Activated naive CD4-positive, alpha-beta T cell treated with anti-CD3 and anti-CD28 coated beads for 36 hours (primary cell): ENCODE results near the gene EHBP1L1. TPM values are rescaled to one million over a fixed set of nuclear protein-coding genes. Genes with fewer than 3 reads are reported as not detected.

ENCODE experiments used
- CTCF ChIA-PET: fragments of 350-600 bp; sonication (Branson Sonifier 250); formaldehyde crosslinking; loops from one replicate; lab custom pipeline; 2021; ENCODE audit warnings: antibody characterized with exemption; lab: Charles Lee
- DNase-seq: peaks from one replicate; pipeline ENCODE4 v3.0.0-alpha.2; 2020
- H3K27ac Mint-ChIP-seq: one replicate; pipeline ENCODE4 v1.8.0; 2021; ENCODE audit warnings: mild to moderate bottlenecking, mixed read lengths
- H3K27me3 Mint-ChIP-seq: one replicate; pipeline ENCODE4 v1.8.0; 2021; ENCODE audit warnings: low read depth, mixed read lengths
- H3K36me3 Mint-ChIP-seq: one replicate; pipeline ENCODE4 v1.8.0; 2021; ENCODE audit warnings: low read depth, mixed read lengths
- H3K4me1 Mint-ChIP-seq: one replicate; pipeline ENCODE4 v1.8.0; 2021; ENCODE audit warnings: low read depth, mixed read lengths
- H3K4me3 Mint-ChIP-seq: one replicate; pipeline ENCODE4 v1.8.0; 2021; ENCODE audit warnings: mild to moderate bottlenecking, moderate library complexity, mixed read lengths
- H3K9me3 Mint-ChIP-seq: one replicate; pipeline ENCODE4 v1.8.0; 2021; ENCODE audit warnings: mixed read lengths
- intact Hi-C: fragments of 100-400 bp; cut with micrococcal nuclease; formaldehyde crosslinking; loops from one replicate; pipeline ENCODE4 v1.15.1; 2023
- total RNA-seq, 2 experiments: library from RNA; stranded (reverse); gene quantifications; one replicate each; pipeline ENCODE4 v1.2.3, GENCODE V29; 2021

EHBP1L1 gene
- total RNA-seq, 2 experiments from 2014 or later, result 51.9 to 54.6 TPM

DNA sequence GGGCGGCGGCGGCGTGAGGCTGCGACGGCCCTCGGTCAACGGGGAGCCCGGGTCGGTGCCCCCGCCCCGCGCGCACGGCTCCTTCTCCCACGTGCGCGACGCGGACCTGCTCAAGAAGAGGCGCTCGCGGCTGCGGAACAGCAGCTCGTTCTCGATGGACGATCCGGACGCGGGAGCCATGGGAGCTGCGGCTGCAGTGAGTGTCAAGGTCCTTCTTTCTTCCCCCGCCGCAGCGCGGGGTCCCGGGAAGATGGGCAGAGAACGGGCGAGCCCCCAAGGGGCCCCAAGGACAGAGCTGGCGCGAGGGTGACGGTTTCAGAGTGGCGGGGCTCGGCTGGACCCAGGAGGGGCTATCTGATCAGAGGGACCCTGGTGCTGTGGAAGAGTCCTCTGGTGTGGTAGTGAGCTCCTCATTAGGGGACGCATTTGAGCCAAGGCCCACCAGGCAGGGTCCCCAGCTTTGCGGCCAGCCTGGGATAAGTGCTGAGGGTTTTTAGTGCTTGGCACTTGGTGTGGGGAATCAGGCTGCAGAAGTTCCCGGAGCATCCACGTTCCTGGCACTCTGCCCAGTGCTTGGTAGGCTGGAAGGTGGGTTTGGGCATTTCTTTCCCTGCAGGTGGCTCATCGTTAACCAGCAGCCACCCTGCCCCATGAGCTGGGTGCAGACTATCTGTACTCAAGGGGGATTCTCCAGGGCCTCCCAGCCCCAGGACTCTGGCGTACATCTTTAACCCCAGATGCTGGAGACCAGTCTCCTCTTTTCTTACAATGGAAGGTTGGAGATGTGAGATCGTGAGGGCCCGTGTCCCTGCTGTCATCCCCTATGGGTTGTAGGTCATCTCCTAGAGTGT is 9.8 kb downstream of the EHBP1L1 start:
- no peak overlapping the region for H3K27ac Mint-ChIP-seq
- intact Hi-C loops, result no loop called here
- no peaks in the 10 kb centered on the region for H3K27me3 Mint-ChIP-seq
- peaks cover 4% of the 10 kb centered on the region for H3K36me3 Mint-ChIP-seq
- H3K4me3 Mint-ChIP-seq, result no peak overlapping the region
- no peaks in the 10 kb centered on the region for H3K9me3 Mint-ChIP-seq
- DNase-seq, result no peak
- peaks cover 29% of the 10 kb centered on the region for H3K4me1 Mint-ChIP-seq
- CTCF ChIA-PET, result interaction anchor here (0.9 to 5.7 kb wide), 4 partner anchors 9 to 44 kb away, joined by 3 to 46 read pairs (median 20); partner anchors contain the start of genes EHBP1L1 and FAM89B

DNA sequence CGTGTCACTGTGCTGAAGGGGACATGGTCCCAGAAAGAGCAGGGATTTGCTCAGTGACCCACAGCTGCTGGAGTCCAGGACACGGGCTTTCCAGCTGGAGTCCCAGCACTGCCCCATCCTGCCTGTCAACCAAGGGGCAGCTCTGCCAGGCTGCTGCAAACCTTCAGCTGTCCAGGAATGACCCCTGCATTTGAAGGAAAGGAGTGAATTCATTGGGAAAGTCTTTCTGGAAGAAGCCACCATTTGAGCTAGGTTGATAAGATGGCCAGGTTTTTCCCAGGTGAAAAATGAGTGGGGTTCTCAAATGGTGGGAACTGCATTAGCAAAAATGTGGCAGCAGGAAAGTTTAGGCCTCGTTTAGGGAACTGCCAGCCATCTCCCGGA is 10.4 kb downstream of the EHBP1L1 start:
- Mint-ChIP-seq H3K27ac (no peak overlapping the region), H3K4me1 (peaks cover 29% of the 10 kb centered on the region), H3K4me3 (no peak overlapping the region), H3K27me3 (no peaks in the 10 kb centered on the region), H3K9me3 (no peaks in the 10 kb centered on the region), H3K36me3 (peaks cover 2% of the 10 kb centered on the region)
- DNase-seq, result no peak
- intact Hi-C loops, result no loop called here
- CTCF ChIA-PET, result interaction anchor here (4.6 to 5.7 kb wide), 2 partner anchors 10 to 45 kb away, joined by 35 to 46 read pairs; partner anchors contain the start of gene EHBP1L1

DNA sequence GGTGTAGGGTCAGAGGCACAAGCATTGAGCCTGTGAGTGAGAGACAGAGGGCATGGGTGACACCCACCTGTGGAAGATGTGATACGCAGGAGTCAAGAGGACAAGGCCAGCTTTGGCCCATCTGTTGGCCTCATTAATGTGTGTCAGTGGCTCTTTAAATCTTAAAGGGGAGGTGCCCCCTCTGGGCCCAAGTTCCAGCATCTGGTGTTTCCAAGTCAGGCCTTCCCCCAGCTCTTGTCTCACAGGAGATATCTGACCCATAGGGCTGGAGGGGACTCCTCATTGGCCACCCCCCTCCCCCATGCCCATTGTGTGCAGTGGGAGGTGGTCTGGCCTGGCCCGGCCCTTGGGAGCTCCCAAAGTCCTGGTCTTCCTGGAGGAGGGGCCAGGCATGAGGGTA is 10.8 kb downstream of the EHBP1L1 start:
- no peak overlapping the region for H3K27ac Mint-ChIP-seq
- no peak overlapping the region for H3K4me3 Mint-ChIP-seq
- peaks cover 29% of the 10 kb centered on the region for H3K4me1 Mint-ChIP-seq
- DNase-seq, result no peak
- H3K27me3 Mint-ChIP-seq, result no peaks in the 10 kb centered on the region
- no peaks in the 10 kb centered on the region for H3K9me3 Mint-ChIP-seq
- CTCF ChIA-PET, result interaction anchor here (1.1 to 5.7 kb wide), 3 partner anchors 10 to 45 kb away, joined by 4 to 46 read pairs (median 35); partner anchors contain the start of gene EHBP1L1
- H3K36me3 Mint-ChIP-seq, result peaks cover 2% of the 10 kb centered on the region
- intact Hi-C loops, result no loop called here

DNA sequence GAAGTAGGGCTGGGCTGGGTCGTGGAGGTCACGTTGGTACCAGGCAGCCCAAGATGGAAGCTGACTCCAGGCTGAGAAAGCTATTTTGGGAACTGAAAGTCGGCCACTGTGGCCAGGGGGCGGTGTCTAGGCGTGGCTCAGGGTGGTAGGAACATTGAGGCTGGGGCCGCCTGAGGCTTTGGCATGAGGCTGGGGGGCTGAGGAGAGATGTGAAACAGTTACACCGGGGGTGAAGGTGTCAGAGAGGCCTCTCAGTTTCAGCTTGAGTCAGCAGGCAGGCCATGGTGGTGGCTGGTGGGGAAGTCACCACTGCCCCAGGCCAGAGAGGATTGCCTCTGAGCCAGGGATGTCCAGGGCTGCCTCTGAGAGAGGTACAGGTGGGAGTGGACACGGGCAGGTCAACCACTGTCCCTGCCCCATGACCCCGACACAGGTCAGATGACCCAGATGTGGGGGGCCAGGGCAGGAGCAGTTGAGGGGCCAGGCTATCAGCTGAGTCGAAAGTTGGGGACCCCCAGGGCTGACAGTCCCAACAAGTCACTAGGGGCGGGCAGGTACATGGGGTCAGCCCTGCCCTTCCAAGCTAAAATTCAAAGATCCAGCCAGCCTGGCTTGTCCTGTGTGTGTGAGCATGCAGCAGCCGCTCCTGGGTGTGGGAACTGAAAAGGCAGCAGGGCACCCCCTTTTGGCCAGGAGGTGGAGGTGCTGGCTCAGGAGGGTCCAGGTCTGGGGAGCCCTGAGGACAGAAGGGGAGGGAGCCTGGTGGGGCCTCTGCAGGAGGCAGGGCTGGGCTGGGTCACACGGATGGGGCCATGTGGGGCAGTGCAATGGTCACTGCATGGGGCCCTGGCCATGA is 12.6 kb downstream of the EHBP1L1 start:
- DNase-seq, result peak; percentile 86
- peaks cover 29% of the 10 kb centered on the region for H3K4me1 Mint-ChIP-seq
- no peak overlapping the region for H3K4me3 Mint-ChIP-seq
- no peaks in the 10 kb centered on the region for H3K9me3 Mint-ChIP-seq
- CTCF ChIA-PET, result interaction anchor here (0.6 to 5.7 kb wide), 15 partner anchors 10 to 313 kb away, joined by 3 to 46 read pairs (median 5); partner anchors contain the start of genes EHBP1L1 and FAM89B
- H3K36me3 Mint-ChIP-seq, result peaks cover 2% of the 10 kb centered on the region
- intact Hi-C loops, result loop anchor here (1.0 kb wide), 3 partner anchors 14 to 222 kb away; no protein-coding TSS in a partner anchor
- H3K27me3 Mint-ChIP-seq, result no peaks in the 10 kb centered on the region
- peak overlapping the region; percentile 90 for H3K27ac Mint-ChIP-seq

DNA sequence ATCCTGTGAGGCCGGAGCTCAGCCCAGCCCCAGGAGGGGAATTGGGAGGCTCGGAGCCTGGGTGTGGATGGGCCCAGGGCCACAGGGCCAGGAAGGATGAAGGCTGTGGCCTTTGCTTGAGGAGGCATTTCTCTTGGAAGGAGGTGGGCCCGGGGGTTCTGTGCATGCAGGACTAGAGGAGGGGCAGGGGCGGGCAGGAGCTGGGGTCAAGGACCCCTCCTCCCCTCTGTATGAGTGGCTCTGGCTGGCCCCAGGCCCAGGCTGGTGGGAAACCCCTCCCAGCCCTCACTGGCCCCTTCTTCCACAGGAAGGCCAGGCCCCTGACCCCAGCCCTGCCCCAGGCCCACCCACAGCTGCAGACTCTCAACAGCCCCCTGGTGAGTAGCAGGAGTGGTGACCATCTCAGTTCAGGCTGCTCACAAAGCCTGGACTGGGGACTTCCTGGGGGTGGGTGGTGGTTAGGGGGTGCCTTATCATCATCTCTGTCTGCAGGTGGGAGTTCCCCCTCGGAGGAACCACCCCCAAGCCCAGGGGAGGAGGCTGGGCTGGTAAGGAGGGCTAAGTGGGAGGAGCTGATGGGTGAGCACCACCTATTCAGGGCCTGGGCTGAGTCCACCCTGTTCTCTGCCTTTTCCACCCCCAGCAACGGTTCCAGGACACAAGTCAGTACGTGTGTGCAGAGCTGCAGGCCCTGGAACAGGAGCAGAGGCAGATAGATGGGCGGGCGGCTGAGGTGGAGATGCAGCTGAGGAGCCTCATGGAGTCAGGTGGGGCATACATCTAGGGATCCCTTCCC is 13.8 kb downstream of the EHBP1L1 start:
- no peaks in the 10 kb centered on the region for H3K9me3 Mint-ChIP-seq
- no peaks in the 10 kb centered on the region for H3K27me3 Mint-ChIP-seq
- no peaks in the 10 kb centered on the region for H3K36me3 Mint-ChIP-seq
- CTCF ChIA-PET, result interaction anchor here (0.7 to 5.7 kb wide), 8 partner anchors 8 to 49 kb away, joined by 3 to 46 read pairs (median 7); partner anchors contain the start of genes EHBP1L1 and FAM89B
- H3K27ac Mint-ChIP-seq, result no peak overlapping the region
- H3K4me1 Mint-ChIP-seq, result peaks cover 29% of the 10 kb centered on the region
- peak; percentile 37 for DNase-seq
- intact Hi-C loops, result loop anchor here (1.0 kb wide), 1 partner anchor 223 kb away; no protein-coding TSS in a partner anchor
- H3K4me3 Mint-ChIP-seq, result no peak overlapping the region

DNA sequence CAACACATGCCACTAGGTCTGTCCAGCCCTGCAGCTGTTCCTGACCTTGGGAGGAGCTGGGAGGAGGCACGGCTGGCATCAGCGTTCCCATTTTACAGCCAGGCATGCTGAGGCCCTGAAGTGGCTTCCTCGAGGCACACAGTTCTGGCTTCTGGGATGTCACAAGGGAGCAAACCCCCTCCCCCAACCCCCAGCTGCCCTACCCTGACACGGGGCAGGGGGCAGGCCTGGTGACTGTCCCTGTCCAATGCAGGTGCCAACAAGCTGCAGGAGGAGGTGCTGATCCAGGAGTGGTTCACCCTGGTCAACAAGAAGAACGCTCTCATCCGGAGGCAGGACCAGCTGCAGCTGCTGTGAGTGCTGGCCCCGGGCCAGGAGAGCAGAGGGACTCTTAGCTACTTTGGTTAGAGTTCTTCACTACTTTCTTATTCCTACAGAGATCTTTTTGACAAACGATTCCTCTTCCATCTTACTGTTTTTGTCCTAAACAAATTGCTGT is 14.4 kb downstream of the EHBP1L1 start:
- H3K27me3 Mint-ChIP-seq, result no peaks in the 10 kb centered on the region
- no peaks in the 10 kb centered on the region for H3K36me3 Mint-ChIP-seq
- H3K9me3 Mint-ChIP-seq, result no peaks in the 10 kb centered on the region
- no peak for DNase-seq
- peak overlapping the region; percentile 51 for H3K27ac Mint-ChIP-seq
- peaks cover 34% of the 10 kb centered on the region for H3K4me1 Mint-ChIP-seq
- no peak overlapping the region for H3K4me3 Mint-ChIP-seq
- CTCF ChIA-PET, result interaction anchor here (0.7 to 5.7 kb wide), 6 partner anchors 8 to 50 kb away, joined by 3 to 46 read pairs (median 4); partner anchors contain the start of genes EHBP1L1 and FAM89B
- intact Hi-C loops, result no loop called here

DNA sequence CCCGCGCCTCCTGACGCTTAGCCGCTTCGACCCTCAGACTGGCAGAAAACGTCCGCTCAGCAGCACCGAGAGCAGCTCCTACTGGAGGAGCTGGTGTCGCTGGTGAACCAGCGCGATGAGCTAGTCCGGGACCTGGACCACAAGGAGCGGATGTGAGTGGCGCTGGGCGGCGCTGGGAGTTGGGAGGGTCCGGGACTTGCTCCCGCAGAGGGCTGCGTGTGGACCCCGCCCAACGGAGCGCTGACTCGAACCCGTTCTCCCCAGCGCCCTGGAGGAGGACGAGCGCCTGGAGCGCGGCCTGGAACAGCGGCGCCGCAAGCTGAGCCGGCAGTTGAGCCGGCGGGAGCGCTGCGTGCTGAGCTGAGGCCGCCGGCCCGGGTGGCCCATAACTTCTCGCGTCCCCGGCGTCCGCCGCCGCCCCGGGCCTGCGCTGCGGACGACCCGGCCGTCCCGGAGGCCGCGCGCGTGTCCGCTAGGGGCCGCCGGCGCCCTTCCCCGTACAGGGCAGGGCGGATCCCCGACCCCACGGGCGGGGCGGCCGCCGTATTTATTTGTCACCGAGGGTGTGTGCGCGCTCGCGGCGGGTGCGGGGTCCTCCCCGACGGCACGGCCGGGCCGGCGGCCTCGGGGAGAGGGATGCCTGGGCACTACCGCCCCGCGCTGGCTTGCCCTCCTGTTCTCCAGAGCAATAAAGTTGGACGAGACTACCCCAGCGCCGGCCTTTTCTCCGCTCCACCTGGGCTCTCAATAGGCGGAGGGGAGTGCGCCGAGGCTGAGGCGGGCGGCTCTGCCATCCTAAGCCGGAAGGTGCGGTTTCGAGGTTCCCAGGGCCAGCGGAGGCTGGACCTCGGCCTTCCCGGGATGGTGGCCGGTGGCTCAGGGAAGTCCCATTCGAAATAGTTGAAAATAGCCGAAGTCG is 16.3 kb downstream of the EHBP1L1 start:
- intact Hi-C loops, result no loop called here

DNA sequence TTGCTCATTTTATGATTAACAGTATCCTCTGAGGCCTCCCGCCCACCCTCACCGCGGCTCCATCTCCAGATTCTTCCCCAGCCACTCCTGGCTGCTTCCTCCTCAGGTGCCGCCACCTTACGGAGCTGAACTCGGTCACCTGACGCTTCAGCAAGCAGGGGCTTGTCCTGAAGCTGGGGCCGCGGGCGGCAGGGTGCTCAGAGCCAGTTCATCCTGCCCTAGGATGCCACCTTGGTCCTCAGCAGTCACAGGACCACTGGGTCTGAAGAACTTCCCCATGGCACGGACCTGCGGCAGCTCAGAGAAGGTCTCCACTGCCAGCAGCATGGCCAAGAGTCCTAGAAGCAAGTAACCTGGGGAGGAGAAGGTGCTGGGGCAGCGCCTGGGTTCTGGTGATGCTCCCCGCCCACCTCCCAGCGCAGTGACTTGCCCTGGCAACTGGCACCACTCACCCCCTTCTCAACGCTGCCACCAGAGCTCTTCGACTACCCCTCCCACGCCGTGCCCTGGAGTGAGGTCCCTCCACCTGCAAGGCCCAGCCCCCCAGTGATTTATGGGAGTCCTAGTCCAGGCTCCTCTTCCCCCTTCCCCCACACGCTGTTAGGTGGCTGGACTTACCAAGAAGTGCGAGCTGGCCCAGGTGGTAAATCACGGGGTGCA is 17.1 kb downstream of the EHBP1L1 start:
- CTCF ChIA-PET, result interaction anchor here (0.7 to 2.4 kb wide), 13 partner anchors 10 to 153 kb away, joined by 3 to 28 read pairs (median 6); partner anchors contain the start of gene EHBP1L1
- Mint-ChIP-seq H3K27me3 (no peaks in the 10 kb centered on the region), H3K27ac (no peak overlapping the region), H3K36me3 (no peaks in the 10 kb centered on the region), H3K4me3 (no peak overlapping the region), H3K9me3 (no peaks in the 10 kb centered on the region), H3K4me1 (peaks cover 24% of the 10 kb centered on the region)
- intact Hi-C loops, result loop anchor here (1.0 kb wide), 1 partner anchor 52 kb away; no protein-coding TSS in a partner anchor
- no peak for DNase-seq

More for the DNA sequence above, 16.3 kb downstream of the EHBP1L1 start:
- Mint-ChIP-seq H3K4me3 (no peak overlapping the region), H3K4me1 (peaks cover 31% of the 10 kb centered on the region), H3K27ac (no peak overlapping the region), H3K9me3 (no peaks in the 10 kb centered on the region), H3K36me3 (no peaks in the 10 kb centered on the region), H3K27me3 (no peaks in the 10 kb centered on the region)
- DNase-seq, result no peak
- CTCF ChIA-PET, result interaction anchor here (0.7 to 2.4 kb wide), 7 partner anchors 16 to 152 kb away, joined by 3 to 28 read pairs (median 5); partner anchors contain the start of gene EHBP1L1

DNA sequence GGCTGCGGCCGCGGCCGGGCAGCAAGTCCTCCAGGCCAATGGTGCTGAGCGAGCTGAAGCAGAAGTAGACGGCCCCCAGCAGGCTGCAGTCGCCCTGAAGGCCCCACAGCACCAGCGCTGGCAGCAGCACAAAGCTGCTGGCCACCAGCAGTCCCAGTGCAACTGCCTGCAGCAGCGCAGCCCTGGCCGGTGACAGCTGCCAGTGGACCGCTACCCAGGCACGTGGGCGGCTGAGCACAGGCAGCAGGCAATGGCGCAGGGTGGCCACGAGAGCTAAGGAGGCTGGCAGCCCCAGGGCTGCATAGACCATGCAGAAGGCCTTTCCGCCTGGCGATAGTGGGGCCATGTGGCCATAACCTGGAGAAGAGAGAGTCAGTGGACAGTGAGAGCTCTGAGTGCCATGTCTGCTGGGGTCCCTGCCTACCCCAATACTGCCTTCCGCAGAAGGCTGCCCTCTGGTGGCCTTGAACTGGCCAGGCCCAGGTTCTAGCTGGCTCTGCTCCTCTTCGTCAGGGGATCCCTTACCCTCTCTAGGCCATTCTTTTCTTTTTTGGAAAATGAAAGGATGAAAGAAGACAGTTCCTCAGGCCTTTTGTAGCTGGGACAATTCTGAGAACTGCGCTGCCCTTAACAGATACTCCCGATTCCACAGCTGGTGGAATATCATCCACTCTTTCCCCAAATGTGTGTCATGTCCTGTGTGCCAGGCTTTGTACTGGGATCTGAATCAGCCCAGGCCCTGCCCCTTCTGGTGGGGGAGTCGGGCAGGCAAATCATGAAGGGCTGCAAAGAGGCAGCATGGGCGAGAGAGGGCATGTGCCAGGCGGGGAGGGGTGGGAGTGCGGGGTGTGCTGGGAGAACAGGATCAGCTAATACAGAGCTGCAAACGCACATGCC is 17.9 kb downstream of the EHBP1L1 start:
- Mint-ChIP-seq H3K27ac (no peak overlapping the region), H3K4me1 (peaks cover 16% of the 10 kb centered on the region), H3K27me3 (no peaks in the 10 kb centered on the region), H3K4me3 (no peak overlapping the region), H3K9me3 (no peaks in the 10 kb centered on the region), H3K36me3 (no peaks in the 10 kb centered on the region)
- CTCF ChIA-PET, result interaction anchor here (0.6 to 2.4 kb wide), 18 partner anchors 9 to 206 kb away, joined by 3 to 28 read pairs (median 5); partner anchors contain the start of gene EHBP1L1
- DNase-seq, result peak; percentile 55
- intact Hi-C loops, result loop anchor here (1.0 kb wide), 1 partner anchor 52 kb away; no protein-coding TSS in a partner anchor
